ENCODE results near the gene INSYN2A. TPM values are rescaled to one million over a fixed set of nuclear protein-coding genes. Genes with fewer than 3 reads are reported as not detected.

Gene INSYN2A
- total and polyA plus RNA-seq, 2 of the 13 experiments (the other 11 are each of a cell fraction or from before 2014, with no cell fraction given): not detected

DNA sequence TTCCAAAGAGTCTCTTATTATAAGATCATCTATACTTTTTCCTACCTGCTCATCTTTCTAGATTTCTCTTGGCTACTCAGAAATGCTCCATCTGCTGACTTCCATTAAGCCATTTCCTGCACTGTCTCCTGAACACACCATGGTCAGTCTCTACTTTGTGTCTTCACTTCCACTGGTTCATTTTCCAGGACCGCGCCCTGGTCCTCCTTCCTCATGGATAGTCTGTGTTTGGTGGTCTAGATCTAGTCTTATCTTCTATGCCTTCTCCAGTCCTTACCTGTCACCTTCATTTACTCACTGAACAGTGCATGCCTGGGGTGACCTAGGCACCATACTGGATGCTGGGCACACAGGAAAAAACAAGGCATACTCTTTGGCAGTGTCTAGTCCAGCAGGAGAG lies 11.8 kb downstream of the INSYN2A start:
- in situ Hi-C loops (cut with HindIII; ENCODE audit: extremely low pct_ligation_motif_present, low pct_unique_long_range_greater_than_20kb) (no loop called here), intact Hi-C loops (cut with micrococcal nuclease; ENCODE audit: unreplicated experiment) (no loop called here)
- Histone ChIP-seq H3K27ac (ENCODE audit: extremely low read length, insufficient read depth, low read length) (no peak overlapping the region), H3K79me2 (ENCODE audit: insufficient read depth, low read length) (no peaks in the 10 kb centered on the region), H3K9ac (ENCODE audit: insufficient read depth, low read depth, low read length) (no peak overlapping the region), H2AFZ (ENCODE audit: low read length) (no peak overlapping the region), H3K27me3 (ENCODE audit: control insufficient read depth in 1 of 2, insufficient read depth in 2 of 2, low read length in 2 of 2) (no peaks in the 10 kb centered on the region), H3K9me3 (ENCODE audit: low read length) (no peaks in the 10 kb centered on the region), H3K36me3 (replicated peaks in 1 of 2; ENCODE audit: control insufficient read depth in 1 of 2, insufficient read depth in 2 of 2, low read length in 2 of 2) (no peaks in the 10 kb centered on the region; a peak in 1 of 5 replicates), H4K20me1 (ENCODE audit: insufficient read depth, low read length) (no peaks in the 10 kb centered on the region), H3K4me2 (ENCODE audit: low read depth, low read length) (no peak overlapping the region), H3K4me1 (ENCODE audit: insufficient read depth, low read length) (no peaks in the 10 kb centered on the region), H3K4me3 (replicated peaks in 1 of 3; ENCODE audit: insufficient read depth in 1 of 3, low read depth in 2 of 3, low read length in 3 of 3) (no peak overlapping the region)
- BruUV-seq (replicated peaks): no TSS peak
- FAIRE-seq: no peak
- no peak for DNase-seq (ENCODE audit: low spot score)
- CTCF ChIA-PET (ENCODE audit: low intra/inter-chr PET ratio, low total read pairs): no interaction called here
- POLR2A ChIA-PET: no interaction called here
- no peak for ATAC-seq
- WGBS (ENCODE audit: low lambda C conversion rate): 98% methylated on average over 2 of the region's 2 CpGs
- TF ChIP-seq ARID4A (CRISPR knock-in tag; IDR thresholded peaks at IDR 0.05; ENCODE audit: borderline replicate concordance) (no peak), BHLHE40 (IDR thresholded peaks at IDR 0.05; ENCODE audit: low read length) (no peak), ZNF720 (CRISPR knock-in tag; IDR thresholded peaks at IDR 0.05) (no peak), HOXA3 (CRISPR knock-in tag; IDR thresholded peaks at IDR 0.05) (no peak), TFDP2 (CRISPR knock-in tag; IDR thresholded peaks at IDR 0.05) (no peak), HOXA5 (CRISPR knock-in tag; IDR thresholded peaks at IDR 0.05) (no peak), ZNF777 (CRISPR knock-in tag; IDR thresholded peaks at IDR 0.05) (no peak), ZNF598 (CRISPR knock-in tag; IDR thresholded peaks at IDR 0.05; ENCODE audit: borderline replicate concordance) (no peak), ZNF670 (CRISPR knock-in tag; IDR thresholded peaks at IDR 0.05; ENCODE audit: borderline replicate concordance) (no peak), GMEB1 (CRISPR knock-in tag; IDR thresholded peaks at IDR 0.05; ENCODE audit: borderline replicate concordance) (no peak), RFX5 (IDR thresholded peaks at IDR 0.05; ENCODE audit: low read depth, low read length) (no peak), ZBTB44 (CRISPR knock-in tag; IDR thresholded peaks at IDR 0.05) (no peak), ZNF563 (CRISPR knock-in tag; IDR thresholded peaks at IDR 0.05) (no peak), HNF4A (CRISPR knock-in tag; IDR thresholded peaks at IDR 0.05) (no peak), NFKBIZ (CRISPR knock-in tag; IDR thresholded peaks at IDR 0.05) (no peak), ZNF460 (CRISPR knock-in tag; IDR thresholded peaks at IDR 0.05; ENCODE audit: borderline replicate concordance) (no peak)

All from HepG2 (cell line).